HG03558 (cell line): Measurements from ENCODE around the gene SEPTIN10.
"Not testable (repeated sequence)": the region's sequence is repeated elsewhere in the genome, so short reads cannot be mapped to it uniquely, and the experiment has no call there.

ENCODE experiments used
- ATAC-seq: cut with Tn5 transposase; IDR thresholded peaks from one replicate; pipeline ENCODE4 v1.9.1; 2021; ENCODE audit warnings: moderate number of reproducible peaks; ENCODE audit not compliant: unreplicated experiment; ENCODE audit errors: extremely low read depth

SEPTIN10 gene

GRCh38 chr2:109607766-109608165 lies 6.0 kb downstream of the SEPTIN10 start:
- no peak for ATAC-seq

GRCh38 chr2:109604597-109604996 lies 9.2 kb downstream of the SEPTIN10 start:
- ATAC-seq = no peak

GRCh38 chr2:109602617-109603188 lies 11.1 kb downstream of the SEPTIN10 start:
- no peak for ATAC-seq

- no peak for ATAC-seq
These were observed 12.0 kb downstream of the SEPTIN10 start for GRCh38 chr2:109601783-109602182.

GRCh38 chr2:109597283-109597682 lies 16.5 kb downstream of the SEPTIN10 start:
- no peak for ATAC-seq

GRCh38 chr2:109595644-109596043 lies 18.1 kb downstream of the SEPTIN10 start:
- no peak for ATAC-seq

GRCh38 chr2:109594246-109594885 lies 19.4 kb downstream of the SEPTIN10 start:
- no peak for ATAC-seq

- no peak for ATAC-seq
These were observed 20.9 kb downstream of the SEPTIN10 start for GRCh38 chr2:109592905-109593304.

GRCh38 chr2:109591206-109591605 lies 22.6 kb downstream of the SEPTIN10 start:
- ATAC-seq = no peak

GRCh38 chr2:109586687-109587086 lies 27.1 kb downstream of the SEPTIN10 start:
- no peak for ATAC-seq

- no peak for ATAC-seq
These were observed 30.6 kb downstream of the SEPTIN10 start for GRCh38 chr2:109582928-109583895.

GRCh38 chr2:109577630-109578029 lies 36.1 kb downstream of the SEPTIN10 start:
- not testable (repeated sequence) for ATAC-seq

- ATAC-seq = no peak
These were observed 38.4 kb downstream of the SEPTIN10 start for GRCh38 chr2:109575373-109575772.

GRCh38 chr2:109563980-109564550 lies 49.7 kb downstream of the SEPTIN10 start:
- no peak for ATAC-seq

- no peak for ATAC-seq
These were observed 50.5 kb downstream of the SEPTIN10 start for GRCh38 chr2:109563288-109563687.

- ATAC-seq = no peak
These were observed 51.3 kb downstream of the SEPTIN10 start for GRCh38 chr2:109562421-109562820.

GRCh38 chr2:109560265-109560664 lies 53.5 kb downstream of the SEPTIN10 start:
- no peak for ATAC-seq

GRCh38 chr2:109558076-109558882 lies 55.5 kb downstream of the SEPTIN10 start:
- no peak for ATAC-seq

- no peak for ATAC-seq
These were observed 56.5 kb downstream of the SEPTIN10 start for GRCh38 chr2:109557309-109557708.

GRCh38 chr2:109555346-109555900 lies 58.3 kb downstream of the SEPTIN10 start:
- ATAC-seq = no peak
